ENCODE data around the gene TMEM229A.
"Not testable (repeated sequence)": the region's sequence is repeated elsewhere in the genome, so short reads cannot be mapped to it uniquely, and the experiment has no call there.

TMEM229A gene

DNA sequence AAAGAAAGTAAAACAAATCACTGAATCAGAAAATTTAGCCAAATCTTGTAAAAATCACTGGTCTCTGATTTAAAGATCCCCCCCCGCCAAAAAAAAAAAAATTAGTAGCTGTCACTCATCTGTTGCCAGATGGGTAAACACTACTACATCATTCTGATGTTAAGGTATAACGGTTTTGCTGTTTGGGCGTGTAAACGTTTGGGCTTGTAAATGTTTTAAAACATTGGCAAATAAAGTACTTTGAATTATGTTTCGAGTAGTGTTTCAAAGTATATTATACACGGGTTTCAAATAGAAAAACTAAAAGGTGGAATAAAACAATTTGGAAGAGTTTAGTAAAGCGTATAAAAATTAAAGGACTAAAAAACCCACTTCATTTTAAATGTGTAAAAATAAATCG is 1.5 kb downstream of the TMEM229A start:
- DNase-seq: no peak

DNA sequence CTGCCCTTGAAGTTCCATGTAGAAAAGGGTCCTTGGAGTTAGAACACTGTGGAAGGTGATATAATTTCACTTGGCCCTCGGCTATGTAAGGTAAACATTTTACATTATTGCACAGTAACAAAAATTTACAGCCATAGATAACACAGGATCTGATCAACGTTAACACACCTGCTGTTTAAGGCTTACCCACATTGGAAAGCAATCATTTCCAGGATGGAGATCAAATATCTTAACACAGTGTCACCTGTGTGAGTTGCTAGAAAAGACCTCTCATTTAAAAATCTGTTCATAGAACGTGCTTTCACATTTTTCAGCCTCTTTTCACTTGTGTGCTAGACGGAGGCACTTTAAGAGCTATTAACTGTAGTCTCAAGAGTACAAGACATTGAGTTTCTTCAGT is 1.9 kb downstream of the TMEM229A start:
- no peak for DNase-seq

- DNase-seq: peak; percentile 57
Observed at GRCh38 chr7:124029396-124030188, 3.3 kb downstream of the TMEM229A start.

DNA sequence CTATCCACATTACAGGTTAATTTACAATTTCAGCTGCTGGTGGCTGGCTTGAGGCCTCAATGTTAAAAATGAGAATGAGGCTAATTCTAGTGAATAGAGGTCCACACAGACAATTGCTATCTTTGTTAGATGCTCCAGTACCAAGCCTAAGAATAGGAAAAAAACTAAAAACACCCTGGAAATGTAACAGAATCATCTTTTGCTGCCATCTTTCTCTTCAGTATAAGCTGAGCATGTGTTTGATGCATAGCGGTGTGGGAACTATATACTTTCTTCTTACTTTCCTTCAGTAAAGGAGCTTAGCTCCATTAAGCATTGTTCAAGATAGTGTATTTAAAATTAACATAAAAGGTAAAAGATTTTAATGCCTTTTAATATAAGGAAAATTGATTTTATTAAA is 5.6 kb downstream of the TMEM229A start:
- DNase-seq: no peak

GRCh38 chr7:124024329-124024728 is 8.5 kb downstream of the TMEM229A start:
- DNase-seq: not testable (repeated sequence)

GRCh38 chr7:124022551-124022950 is 10.3 kb downstream of the TMEM229A start:
- DNase-seq: no peak

DNA sequence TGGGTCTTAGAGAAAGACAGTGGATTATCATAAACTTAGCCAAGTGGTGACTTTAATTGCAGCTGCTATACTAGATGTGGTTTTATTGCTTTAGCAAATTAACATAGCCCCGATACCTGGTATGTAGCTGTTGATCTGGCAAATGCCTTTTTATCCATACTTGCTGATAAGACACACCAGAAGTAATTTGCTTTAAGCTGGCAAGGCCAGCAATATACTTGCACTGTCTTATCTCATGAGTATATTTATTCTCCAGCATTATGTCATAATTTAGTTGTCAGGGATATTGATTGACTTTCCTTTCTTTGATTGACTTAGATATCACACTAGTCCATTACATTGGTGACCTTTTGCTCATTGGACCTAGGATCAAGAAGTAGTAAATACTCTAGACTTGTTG is 12.8 kb downstream of the TMEM229A start:
- no peak for DNase-seq

GRCh38 chr7:124013306-124013705 is 19.6 kb downstream of the TMEM229A start:
- DNase-seq: no peak

DNA sequence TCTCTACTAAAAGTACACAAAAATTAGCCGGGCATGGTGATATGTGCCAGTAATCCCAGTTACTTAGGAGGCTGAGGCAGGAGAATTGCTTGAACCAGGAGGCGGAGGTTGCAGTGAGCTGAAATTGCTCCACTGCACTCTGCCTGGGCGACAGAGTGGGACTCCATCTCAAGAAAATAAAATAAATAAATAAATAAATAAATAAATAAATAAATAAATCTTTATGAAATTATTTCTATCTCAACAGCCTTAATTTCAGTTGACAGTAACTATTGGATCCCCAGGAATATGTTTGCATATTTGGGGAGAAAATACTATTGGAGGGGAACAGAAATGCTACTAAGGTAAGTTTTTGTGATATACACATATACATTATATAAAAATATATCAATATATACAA is 20.0 kb downstream of the TMEM229A start:
- no peak for DNase-seq

DNA sequence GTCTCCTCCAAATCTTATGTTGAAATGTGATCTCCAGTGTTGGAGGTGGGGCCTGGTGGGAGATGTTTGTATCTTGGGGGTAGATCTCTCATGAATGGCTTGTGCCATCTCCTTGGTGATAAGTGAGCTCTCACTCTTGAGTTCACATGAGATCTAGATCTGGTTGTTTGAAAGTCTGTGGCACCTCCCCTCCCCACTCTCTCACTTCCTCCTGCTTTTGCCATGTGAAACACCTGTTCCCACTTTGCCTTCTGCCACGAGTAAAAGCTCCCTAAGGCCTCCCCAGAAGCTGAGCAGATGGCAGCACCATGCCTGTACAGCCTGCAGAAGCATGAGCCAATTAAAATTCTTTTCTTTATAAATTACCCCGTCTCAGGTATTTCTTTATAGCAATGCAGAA is 23.5 kb downstream of the TMEM229A start:
- no peak for DNase-seq

- DNase-seq: not testable (repeated sequence)
Observed at GRCh38 chr7:124008296-124008695, 24.6 kb downstream of the TMEM229A start.

DNA sequence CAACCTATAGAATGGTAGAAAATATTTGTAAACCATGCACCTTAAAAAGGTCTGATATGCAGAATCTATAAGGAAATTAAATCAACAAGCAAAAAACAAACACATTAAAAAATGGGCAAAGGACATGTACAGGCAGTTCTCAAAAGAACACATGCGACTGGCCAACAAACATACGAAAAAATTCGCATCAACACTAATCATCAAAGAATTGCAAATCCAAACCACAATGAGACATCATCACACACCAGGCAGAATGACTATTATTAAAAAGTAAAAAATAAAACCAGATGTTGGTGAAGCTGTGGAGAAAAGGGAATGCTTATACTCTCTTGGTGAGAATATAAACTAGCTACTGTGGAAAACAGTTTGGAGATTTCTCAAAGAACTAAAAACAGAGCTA is 33.2 kb downstream of the TMEM229A start:
- DNase-seq: no peak

DNA sequence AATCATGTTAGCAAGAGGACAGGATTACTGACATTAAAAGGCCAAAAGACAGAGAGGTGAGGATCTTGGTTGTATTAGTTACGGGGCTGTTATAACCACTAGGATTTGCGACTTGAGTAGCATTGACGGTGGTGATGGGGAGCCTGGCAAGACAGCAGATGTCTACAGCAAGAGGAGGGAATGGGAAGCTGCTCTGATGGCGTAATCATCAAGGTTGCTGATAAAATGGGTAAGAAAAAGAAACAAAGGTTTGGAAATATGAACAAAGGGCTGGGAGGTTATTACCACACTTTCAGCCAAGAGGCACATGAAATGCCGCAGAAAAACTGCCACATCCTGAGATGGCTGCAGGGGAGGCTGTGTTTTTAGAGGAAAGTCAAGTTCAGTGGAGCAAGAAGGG is 33.9 kb downstream of the TMEM229A start:
- DNase-seq: no peak

DNA sequence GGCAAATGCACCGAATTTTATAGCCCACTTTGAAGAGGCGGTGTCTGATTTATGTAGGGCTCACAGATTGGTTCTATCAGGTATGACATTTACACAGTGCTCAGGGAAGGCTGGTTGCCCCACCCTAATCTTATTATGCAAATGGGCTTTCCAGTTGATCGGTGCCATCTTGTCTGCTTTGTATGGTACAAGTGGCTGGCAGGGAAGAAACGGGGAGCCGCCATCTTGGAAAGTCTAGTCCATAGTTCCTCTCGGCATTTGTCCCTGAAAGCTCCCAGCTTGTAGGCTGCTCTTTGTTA is 36.6 kb downstream of the TMEM229A start:
- no peak for DNase-seq

- DNase-seq: no peak
Observed at GRCh38 chr7:123995617-123996326, 37.1 kb downstream of the TMEM229A start.

GRCh38 chr7:123994449-123994848 is 38.4 kb downstream of the TMEM229A start:
- DNase-seq: no peak

DNA sequence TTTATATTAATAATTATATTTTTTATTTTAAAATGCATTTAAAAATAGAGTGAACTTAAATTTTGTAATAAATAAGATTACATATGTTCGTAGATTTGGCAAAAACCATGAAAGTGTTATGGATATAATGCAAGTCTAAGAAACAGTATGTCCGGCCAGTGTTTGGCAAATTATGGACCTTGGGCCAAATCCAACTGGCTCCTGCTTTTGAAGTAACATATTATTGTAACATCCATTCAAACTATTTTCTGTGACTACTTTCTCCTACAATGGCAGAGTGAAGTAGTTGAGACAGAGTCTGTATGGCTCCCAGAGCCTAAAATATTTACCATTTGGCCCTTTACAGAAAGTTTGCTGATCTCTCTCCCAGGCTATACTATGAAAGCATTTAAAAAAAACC is 38.9 kb downstream of the TMEM229A start:
- no peak for DNase-seq

- no peak for DNase-seq
Observed at GRCh38 chr7:123992913-123993518, 39.9 kb downstream of the TMEM229A start.

GRCh38 chr7:123987445-123987844 is 45.4 kb downstream of the TMEM229A start:
- DNase-seq: no peak
